ENCODE measurements around the gene IL11. TPM values are rescaled to one million over a fixed set of nuclear protein-coding genes. Genes with fewer than 3 reads are reported as not detected.

The IL11 gene
- polyA plus RNA-seq, 1 experiment: 14.8 TPM

DNA sequence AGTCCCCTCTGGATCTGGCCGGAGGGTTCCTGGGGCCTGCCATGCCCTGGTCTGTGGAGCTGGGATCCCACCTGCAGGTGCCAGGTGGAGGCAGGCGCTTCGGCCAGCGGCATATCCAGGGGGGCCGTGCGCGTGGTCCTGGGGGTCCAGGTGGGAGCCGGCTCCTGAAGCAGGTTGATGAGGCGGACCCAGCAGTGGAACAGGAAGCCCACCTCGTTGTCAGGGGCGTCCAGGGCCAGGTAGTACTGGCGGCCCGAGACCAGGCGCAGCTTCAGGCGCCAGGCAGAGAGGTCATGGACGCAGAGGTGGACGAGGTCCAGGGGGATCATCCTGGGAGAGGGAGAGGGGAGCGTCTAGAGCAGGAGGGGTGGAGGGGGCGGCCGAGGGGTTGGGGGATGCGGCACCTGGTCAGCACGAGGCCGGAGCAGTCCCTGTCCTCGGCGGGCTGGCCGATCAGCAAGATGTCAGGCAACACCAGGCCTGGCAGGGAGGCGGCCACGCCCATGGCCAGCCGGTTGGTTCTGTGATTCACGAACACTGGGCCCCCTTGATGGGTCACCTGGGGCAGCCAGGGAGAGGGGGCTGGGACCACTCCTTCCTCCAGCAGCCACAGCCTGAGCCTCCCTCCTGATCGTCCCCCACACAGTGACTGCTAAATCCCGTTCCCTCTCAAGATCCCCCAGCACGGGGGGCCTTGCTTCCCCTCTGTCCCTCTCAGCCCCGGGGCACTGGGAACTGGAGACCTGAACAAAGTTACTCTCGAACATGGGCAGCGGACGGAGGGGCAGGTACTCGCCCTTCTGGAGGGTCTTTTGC is 7.9 kb downstream of the IL11 start:
- CTCF ChIA-PET: no interaction called here
- H3K9me3 ChIP-seq (ENCODE audit: control insufficient read depth, insufficient read depth, low read length): peaks cover 5% of the 10 kb centered on the region; the same call in 1 of the 2 replicates
- TF ChIP-seq, protein P1, sequence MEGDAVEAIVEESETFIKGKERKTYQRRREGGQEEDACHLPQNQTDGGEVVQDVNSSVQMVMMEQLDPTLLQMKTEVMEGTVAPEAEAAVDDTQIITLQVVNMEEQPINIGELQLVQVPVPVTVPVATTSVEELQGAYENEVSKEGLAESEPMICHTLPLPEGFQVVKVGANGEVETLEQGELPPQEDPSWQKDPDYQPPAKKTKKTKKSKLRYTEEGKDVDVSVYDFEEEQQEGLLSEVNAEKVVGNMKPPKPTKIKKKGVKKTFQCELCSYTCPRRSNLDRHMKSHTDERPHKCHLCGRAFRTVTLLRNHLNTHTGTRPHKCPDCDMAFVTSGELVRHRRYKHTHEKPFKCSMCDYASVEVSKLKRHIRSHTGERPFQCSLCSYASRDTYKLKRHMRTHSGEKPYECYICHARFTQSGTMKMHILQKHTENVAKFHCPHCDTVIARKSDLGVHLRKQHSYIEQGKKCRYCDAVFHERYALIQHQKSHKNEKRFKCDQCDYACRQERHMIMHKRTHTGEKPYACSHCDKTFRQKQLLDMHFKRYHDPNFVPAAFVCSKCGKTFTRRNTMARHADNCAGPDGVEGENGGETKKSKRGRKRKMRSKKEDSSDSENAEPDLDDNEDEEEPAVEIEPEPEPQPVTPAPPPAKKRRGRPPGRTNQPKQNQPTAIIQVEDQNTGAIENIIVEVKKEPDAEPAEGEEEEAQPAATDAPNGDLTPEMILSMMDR (IDR thresholded peaks at IDR 0.05; ENCODE audit: low read depth, low read length): no peak
- POLR2A ChIA-PET: interaction anchor here (1.2 to 2.2 kb wide), 2 partner anchors 21 to 25 kb away, joined by 3 to 7 read pairs; partner anchors contain the start of gene TMEM238
- H3K27ac ChIP-seq (ENCODE audit: low read depth, low read length): no peak overlapping the region
- H3K27me3 ChIP-seq (ENCODE audit: control insufficient read depth, insufficient read depth, low read length): peaks cover 3% of the 10 kb centered on the region
- no peak overlapping the region for H3K4me3 ChIP-seq (ENCODE audit: low read depth, low read length)
- DNase-seq (ENCODE audit: low read depth, low spot score): no peak

GRCh38 chr19:55360902-55361301 is 9.4 kb downstream of the IL11 start:
- TF ChIP-seq, protein P1 (IDR thresholded peaks at IDR 0.05; ENCODE audit: low read depth, low read length): no peak
- CTCF ChIA-PET: no interaction called here
- no peak for DNase-seq (ENCODE audit: low read depth, low spot score)
- POLR2A ChIA-PET: interaction anchor here (1.0 to 1.3 kb wide), 3 partner anchors 21 to 32 kb away, joined by 3 to 7 read pairs (median 3); partner anchors contain the start of gene KMT5C
- H3K27me3 ChIP-seq (ENCODE audit: control insufficient read depth, insufficient read depth, low read length): peaks cover 5% of the 10 kb centered on the region
- peaks cover 5% of the 10 kb centered on the region; the same call in 1 of the 2 replicates for H3K9me3 ChIP-seq (ENCODE audit: control insufficient read depth, insufficient read depth, low read length)
- no peak overlapping the region for H3K4me3 ChIP-seq (ENCODE audit: low read depth, low read length)
- H3K27ac ChIP-seq (ENCODE audit: low read depth, low read length): no peak overlapping the region

- no peak overlapping the region for H3K27ac ChIP-seq (ENCODE audit: low read depth, low read length)
- CTCF ChIA-PET: interaction anchor here (0.5 to 0.6 kb wide), 2 partner anchors 81 to 294 kb away, joined by 3 read pairs; no protein-coding TSS in a partner anchor
- POLR2A ChIA-PET: interaction anchor here (1.0 kb wide), 1 partner anchor 20 kb away, joined by 5 read pairs; the partner anchor contains the start of gene KMT5C
- DNase-seq (ENCODE audit: low read depth, low spot score): no peak
- TF ChIP-seq, protein P1 (IDR thresholded peaks at IDR 0.05; ENCODE audit: low read depth, low read length): no peak
- H3K9me3 ChIP-seq (ENCODE audit: control insufficient read depth, insufficient read depth, low read length): peaks cover 5% of the 10 kb centered on the region; the same call in 1 of the 2 replicates
- H3K27me3 ChIP-seq (ENCODE audit: control insufficient read depth, insufficient read depth, low read length): peaks cover 8% of the 10 kb centered on the region
- no peak overlapping the region for H3K4me3 ChIP-seq (ENCODE audit: low read depth, low read length)
Observed at GRCh38 chr19:55358943-55359908, 11.0 kb downstream of the IL11 start.

- H3K27ac ChIP-seq (ENCODE audit: low read depth, low read length): no peak overlapping the region
- ChIA-PET POLR2A (no interaction called here), CTCF (interaction anchor here (0.6 kb wide), 1 partner anchor 295 kb away, joined by 3 read pairs; no protein-coding TSS in a partner anchor)
- TF ChIP-seq, protein P1 (IDR thresholded peaks at IDR 0.05; ENCODE audit: low read depth, low read length): no peak
- no peak for DNase-seq (ENCODE audit: low read depth, low spot score)
- peaks cover 12% of the 10 kb centered on the region for H3K27me3 ChIP-seq (ENCODE audit: control insufficient read depth, insufficient read depth, low read length)
- no peak overlapping the region for H3K4me3 ChIP-seq (ENCODE audit: low read depth, low read length)
- H3K9me3 ChIP-seq (ENCODE audit: control insufficient read depth, insufficient read depth, low read length): peaks cover 5% of the 10 kb centered on the region; the same call in 1 of the 2 replicates
Observed at GRCh38 chr19:55358493-55358892, 11.8 kb downstream of the IL11 start.

Data from AG04450 (cell line).